Testis (tissue), 3 donors: ENCODE measurements around the gene COG2. TPM values are rescaled to one million over a fixed set of nuclear protein-coding genes. Genes with fewer than 3 reads are reported as not detected.

Experiments
- DNase-seq: peaks from one replicate; pipeline ENCODE4 v3.0.0-alpha.2; 2019
- H3K27ac ChIP-seq, 2 donors: fragments of 200-600 bp; sonication (generic); one replicate each; pipeline ENCODE4 v1.5.1; 2019
- H3K27me3 ChIP-seq: fragments of 200-600 bp; sonication (generic); one replicate; pipeline ENCODE4 v1.5.1; 2019
- H3K36me3 ChIP-seq: fragments of 200-600 bp; sonication (generic); one replicate; pipeline ENCODE4 v1.5.1; 2017; ENCODE audit warnings: low read depth; ENCODE audit errors: missing control alignments
- H3K4me1 ChIP-seq: fragments of 200-600 bp; sonication (generic); one replicate; pipeline ENCODE4 v1.5.1; 2019
- H3K4me3 ChIP-seq, 2 donors: fragments of 200-600 bp; sonication (generic); one replicate each; pipeline ENCODE4 v1.5.1; 2017 to 2019
- H3K9me3 ChIP-seq: fragments of 200-600 bp; sonication (generic); one replicate; pipeline ENCODE4 v1.5.1; 2017
- POLR2A ChIP-seq: fragments of 450-650 bp; IDR thresholded peaks from one replicate; pipeline ENCODE4 v1.6.1; 2017; ENCODE audit warnings: antibody characterized with exemption, mild to moderate bottlenecking, moderate library complexity
- WGBS, 2 donors: methylation state at CpG; one replicate each; pipeline ENCODE4 v1.1.5; 2018; 5-methylcytosine and 5-hydroxymethylcytosine counted together
- intact Hi-C: fragments of 100-400 bp; cut with DNase I; formaldehyde crosslinking; loops from one replicate; pipeline ENCODE4 v1.15.1; 2023; ENCODE audit warnings: low total_unique reads
- polyA plus RNA-seq: library from polyadenylated mRNA; stranded (reverse); fragments of 350-450 nt; fragmentation: Illumina TruSeq; extraction: RNeasy Lipid Tissue Mini Kit (QIAGEN cat#74804); gene quantifications from one replicate; pipeline ENCODE4 v1.2.3, GENCODE V29; 2014; ENCODE audit warnings: low read depth, low replicate concordance; ENCODE audit not compliant: insufficient read depth
- total RNA-seq, 2 donors: library from RNA; depleted of rRNA; stranded (reverse); fragments of >200 nt; gene quantifications; one replicate each; pipeline ENCODE4 v1.2.3, GENCODE V29; 2016
- TF ChIP-seq, protein P1 (sequence below), 3 experiments: fragments of 450-650 bp in 2 of 3; fragments of 200-600 bp in 1 of 3; sonication (generic) in 1 of 3; IDR thresholded peaks; one replicate each; pipeline ENCODE4 v1.5.1; 2016 to 2019; ENCODE audit warnings: antibody characterized with exemption in 3 of 3, mild to moderate bottlenecking in 2 of 3, moderate library complexity in 1 of 3

The COG2 gene
- total and polyA plus RNA-seq, 3 donors from 2014 or later, result 23.7 to 34.6 (median 29.4) TPM

GRCh38 chr1:230725256-230726012, 83.2 kb downstream of the COG2 start:
- intact Hi-C loops, result no loop called here
- no peaks in the 10 kb centered on the region for H3K36me3 ChIP-seq
- no peak overlapping the region for H3K27ac ChIP-seq
- no peaks in the 10 kb centered on the region for H3K27me3 ChIP-seq
- no peaks in the 10 kb centered on the region for H3K9me3 ChIP-seq
- WGBS, 2 donors, result 51 to 55% methylated on average over 6 of the region's 6 CpGs
- H3K4me3 ChIP-seq, result no peak overlapping the region
- no peak for DNase-seq
- TF ChIP-seq POLR2A, result no peak
- TF ChIP-seq, protein P1, sequence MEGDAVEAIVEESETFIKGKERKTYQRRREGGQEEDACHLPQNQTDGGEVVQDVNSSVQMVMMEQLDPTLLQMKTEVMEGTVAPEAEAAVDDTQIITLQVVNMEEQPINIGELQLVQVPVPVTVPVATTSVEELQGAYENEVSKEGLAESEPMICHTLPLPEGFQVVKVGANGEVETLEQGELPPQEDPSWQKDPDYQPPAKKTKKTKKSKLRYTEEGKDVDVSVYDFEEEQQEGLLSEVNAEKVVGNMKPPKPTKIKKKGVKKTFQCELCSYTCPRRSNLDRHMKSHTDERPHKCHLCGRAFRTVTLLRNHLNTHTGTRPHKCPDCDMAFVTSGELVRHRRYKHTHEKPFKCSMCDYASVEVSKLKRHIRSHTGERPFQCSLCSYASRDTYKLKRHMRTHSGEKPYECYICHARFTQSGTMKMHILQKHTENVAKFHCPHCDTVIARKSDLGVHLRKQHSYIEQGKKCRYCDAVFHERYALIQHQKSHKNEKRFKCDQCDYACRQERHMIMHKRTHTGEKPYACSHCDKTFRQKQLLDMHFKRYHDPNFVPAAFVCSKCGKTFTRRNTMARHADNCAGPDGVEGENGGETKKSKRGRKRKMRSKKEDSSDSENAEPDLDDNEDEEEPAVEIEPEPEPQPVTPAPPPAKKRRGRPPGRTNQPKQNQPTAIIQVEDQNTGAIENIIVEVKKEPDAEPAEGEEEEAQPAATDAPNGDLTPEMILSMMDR (IDR thresholded peaks at IDR 0.05), result no peak
- no peaks in the 10 kb centered on the region for H3K4me1 ChIP-seq

DNA sequence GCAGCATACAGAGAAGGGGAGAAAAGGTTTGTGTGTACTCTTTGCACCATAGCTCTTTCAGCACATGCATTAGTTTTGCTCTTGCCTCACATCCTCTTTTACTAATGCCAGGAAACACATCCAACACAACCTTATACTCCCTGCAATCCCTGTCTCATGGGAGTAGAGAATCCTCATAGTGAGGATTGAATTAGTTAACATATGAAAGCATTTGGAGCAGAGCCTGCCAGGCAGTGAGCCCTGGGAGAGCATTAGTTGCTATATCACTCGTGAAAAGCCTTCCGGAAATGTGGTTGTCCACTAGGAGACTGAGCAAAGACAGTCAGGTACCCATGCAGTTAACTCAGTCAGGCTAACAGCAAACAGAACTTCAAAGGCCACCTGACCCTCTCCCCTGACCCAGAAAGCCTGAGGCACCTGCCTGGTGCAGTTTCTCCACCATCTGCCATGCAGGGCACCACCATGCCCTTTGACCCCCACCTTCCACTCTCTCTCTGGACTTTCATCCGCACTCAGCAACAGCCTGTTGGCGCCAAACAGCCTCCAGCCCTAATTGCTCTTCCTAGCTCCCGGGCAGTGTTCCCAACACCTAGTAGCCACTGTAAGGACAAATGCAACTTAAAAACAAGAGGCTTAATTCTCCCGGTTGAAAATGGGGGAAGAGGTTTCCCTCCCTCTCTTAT, 86.6 kb downstream of the COG2 start:
- H3K9me3 ChIP-seq, result no peaks in the 10 kb centered on the region
- intact Hi-C loops, result no loop called here
- no peaks in the 10 kb centered on the region for H3K27me3 ChIP-seq
- no peak overlapping the region for H3K4me3 ChIP-seq
- H3K36me3 ChIP-seq, result no peaks in the 10 kb centered on the region
- no peak overlapping the region for H3K27ac ChIP-seq
- TF ChIP-seq POLR2A, result no peak
- TF ChIP-seq, protein P1 (IDR thresholded peaks at IDR 0.05), result no peak
- peak; percentile 38 for DNase-seq
- 48 to 51% methylated on average over 6 of the region's 6 CpGs for WGBS, 2 donors
- H3K4me1 ChIP-seq, result peaks cover 5% of the 10 kb centered on the region

DNA sequence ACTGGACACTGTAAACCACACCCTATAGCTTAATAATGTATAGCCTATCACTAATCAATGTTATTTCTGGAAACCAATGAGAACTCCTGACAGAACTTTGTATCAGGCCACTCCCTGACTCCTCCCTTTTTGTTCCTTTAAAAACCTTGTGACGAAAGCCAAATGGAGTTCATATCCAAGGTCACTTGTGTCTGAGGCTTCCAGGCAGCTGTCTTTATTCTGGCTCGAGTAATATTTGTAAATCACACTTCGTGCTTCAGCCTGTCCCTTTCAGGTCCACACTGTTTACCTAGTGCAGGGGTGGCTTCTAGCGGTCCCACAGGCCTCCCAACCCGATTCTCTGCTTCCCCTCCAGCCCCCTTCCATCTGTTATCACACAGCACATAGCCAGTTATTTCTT, 88.7 kb downstream of the COG2 start:
- DNase-seq, result peak; percentile 26
- 23 to 46% methylated on average over 5 of the region's 5 CpGs for WGBS, 2 donors

GRCh38 chr1:230735447-230735846, 93.2 kb downstream of the COG2 start:
- H3K4me3 ChIP-seq, result no peak overlapping the region
- H3K36me3 ChIP-seq, result no peaks in the 10 kb centered on the region
- peaks cover 5% of the 10 kb centered on the region for H3K4me1 ChIP-seq
- intact Hi-C loops, result no loop called here
- H3K27ac ChIP-seq, result no peak overlapping the region
- WGBS, 2 donors, result 86 to 87% methylated on average over 2 of the region's 2 CpGs
- TF ChIP-seq, protein P1 (IDR thresholded peaks at IDR 0.05), result no peak
- TF ChIP-seq POLR2A, result no peak
- no peaks in the 10 kb centered on the region for H3K9me3 ChIP-seq
- no peak for DNase-seq
- no peaks in the 10 kb centered on the region for H3K27me3 ChIP-seq

More for the DNA sequence above, 88.7 kb downstream of the COG2 start:
- H3K9me3 ChIP-seq, result no peaks in the 10 kb centered on the region
- no peaks in the 10 kb centered on the region for H3K36me3 ChIP-seq
- TF ChIP-seq POLR2A, result no peak
- TF ChIP-seq, protein P1 (IDR thresholded peaks at IDR 0.05), result no peak
- intact Hi-C loops, result no loop called here
- H3K27me3 ChIP-seq, result no peaks in the 10 kb centered on the region
- peaks cover 5% of the 10 kb centered on the region for H3K4me1 ChIP-seq
- H3K27ac ChIP-seq, result no peak overlapping the region
- H3K4me3 ChIP-seq, result no peak overlapping the region
